ENCODE results near the gene TALDO1. TPM values are rescaled to one million over a fixed set of nuclear protein-coding genes. Genes with fewer than 3 reads are reported as not detected.

TALDO1 gene
- total RNA-seq (2014; rRNA removed; shearing (Covaris generic); ENCODE audit: low replicate concordance) = 1,239 and 1,416 TPM in 2 replicates

GRCh38 chr11:747158-748006, at the start of gene TALDO1:
Gene TALDO1, plus strand, starts transcription at chr11:747464. Its CDS starts 18 bp downstream, at chr11:747482.
- in situ Hi-C loops (cut with HindIII; ENCODE audit: low pct_unique_long_range_greater_than_20kb, low sequenced_read_pairs) = no loop called here

GRCh38 chr11:697811-698311, 49.4 kb upstream of the TALDO1 start:
- peak; percentile 63 for DNase-seq (ENCODE audit: low read depth)
- in situ Hi-C loops (cut with HindIII; ENCODE audit: low pct_unique_long_range_greater_than_20kb, low sequenced_read_pairs) = no loop called here

More at GRCh38 chr11:747158-748006, at the start of gene TALDO1:
- peak; percentile 87 for DNase-seq (ENCODE audit: low read depth)

GRCh38 chr11:698493-699115, 48.7 kb upstream of the TALDO1 start:
- in situ Hi-C loops (cut with HindIII; ENCODE audit: low pct_unique_long_range_greater_than_20kb, low sequenced_read_pairs) = no loop called here
- DNase-seq (ENCODE audit: low read depth) = no peak

DNA sequence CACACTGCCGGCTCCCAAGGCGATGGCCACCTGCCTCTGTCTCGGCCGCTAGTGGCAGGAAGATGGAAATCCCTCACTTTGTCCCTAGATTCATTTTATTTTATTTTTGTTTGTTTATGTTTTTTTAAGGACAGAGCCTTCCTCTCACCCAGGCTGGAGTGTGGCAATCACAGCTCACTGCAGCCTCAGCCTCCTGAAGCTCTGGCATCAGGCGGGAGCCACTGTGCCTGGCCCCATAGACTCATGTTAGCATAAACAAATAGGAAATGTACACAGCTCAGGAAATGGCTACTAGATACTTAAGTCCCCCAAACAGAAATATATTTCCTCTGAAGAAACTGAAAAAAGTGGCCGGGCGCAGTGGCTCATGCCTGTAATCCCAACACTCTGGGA, 48.2 kb upstream of the TALDO1 start:
- no peak for DNase-seq (ENCODE audit: low read depth)
- in situ Hi-C loops (cut with HindIII; ENCODE audit: low pct_unique_long_range_greater_than_20kb, low sequenced_read_pairs) = no loop called here

DNA sequence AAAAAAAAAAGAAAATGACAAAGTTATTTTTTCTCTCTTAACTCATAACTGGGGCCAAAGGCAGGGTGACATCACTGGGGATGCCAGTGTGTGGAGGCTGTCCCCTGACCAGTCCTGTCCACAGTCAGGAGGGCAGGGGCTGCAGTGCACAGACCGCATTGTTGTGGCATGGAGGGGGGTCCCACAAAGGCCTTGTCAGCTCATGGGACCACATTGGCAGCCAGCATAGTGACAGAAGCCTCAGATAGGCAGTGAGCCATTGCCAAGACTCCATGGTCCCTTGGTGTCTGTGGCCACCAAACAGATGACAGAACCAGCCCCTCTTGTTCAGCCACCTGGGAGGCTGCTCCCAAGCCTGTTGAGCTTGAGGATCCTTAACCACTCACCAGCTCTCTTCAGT, 47.5 kb upstream of the TALDO1 start:
- no peak for DNase-seq (ENCODE audit: low read depth)
- in situ Hi-C loops (cut with HindIII; ENCODE audit: low pct_unique_long_range_greater_than_20kb, low sequenced_read_pairs) = no loop called here

DNA sequence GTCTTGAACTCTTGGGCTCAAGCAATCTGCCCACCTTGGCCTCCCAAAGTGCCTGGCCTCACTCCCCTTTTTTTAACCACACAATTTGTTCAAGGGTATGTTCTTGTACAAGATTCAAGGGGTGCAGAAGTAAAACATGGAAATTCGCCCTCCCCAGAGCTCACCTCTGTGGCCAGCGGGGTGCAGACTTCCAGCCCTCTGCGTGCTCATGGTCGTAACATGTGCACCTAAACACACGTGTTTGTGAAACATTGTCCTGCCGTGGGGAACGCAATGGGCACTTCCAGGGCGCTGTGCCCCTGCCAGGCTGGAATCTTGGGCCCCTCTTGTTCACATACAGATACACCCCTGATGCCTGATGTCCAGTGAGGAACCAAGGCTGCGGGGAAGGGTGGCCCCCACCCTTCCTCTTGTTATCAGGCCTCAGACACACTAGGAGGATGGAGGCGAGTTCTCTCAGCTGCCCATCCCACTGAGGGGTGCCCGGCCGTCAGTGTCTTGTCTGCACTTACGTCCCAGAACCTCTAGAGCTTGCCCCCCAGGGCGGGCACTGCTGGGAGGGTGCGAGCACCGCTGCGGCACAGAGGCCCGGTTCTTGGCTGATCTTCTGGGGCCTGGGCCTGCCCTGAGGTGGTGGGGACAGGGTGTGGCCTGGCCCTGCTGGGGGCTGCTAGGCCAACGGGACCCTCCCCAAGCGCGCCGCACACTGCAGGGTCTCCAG, 45.4 kb upstream of the TALDO1 start:
- DNase-seq (ENCODE audit: low read depth) = no peak
- in situ Hi-C loops (cut with HindIII; ENCODE audit: low pct_unique_long_range_greater_than_20kb, low sequenced_read_pairs) = no loop called here

DNA sequence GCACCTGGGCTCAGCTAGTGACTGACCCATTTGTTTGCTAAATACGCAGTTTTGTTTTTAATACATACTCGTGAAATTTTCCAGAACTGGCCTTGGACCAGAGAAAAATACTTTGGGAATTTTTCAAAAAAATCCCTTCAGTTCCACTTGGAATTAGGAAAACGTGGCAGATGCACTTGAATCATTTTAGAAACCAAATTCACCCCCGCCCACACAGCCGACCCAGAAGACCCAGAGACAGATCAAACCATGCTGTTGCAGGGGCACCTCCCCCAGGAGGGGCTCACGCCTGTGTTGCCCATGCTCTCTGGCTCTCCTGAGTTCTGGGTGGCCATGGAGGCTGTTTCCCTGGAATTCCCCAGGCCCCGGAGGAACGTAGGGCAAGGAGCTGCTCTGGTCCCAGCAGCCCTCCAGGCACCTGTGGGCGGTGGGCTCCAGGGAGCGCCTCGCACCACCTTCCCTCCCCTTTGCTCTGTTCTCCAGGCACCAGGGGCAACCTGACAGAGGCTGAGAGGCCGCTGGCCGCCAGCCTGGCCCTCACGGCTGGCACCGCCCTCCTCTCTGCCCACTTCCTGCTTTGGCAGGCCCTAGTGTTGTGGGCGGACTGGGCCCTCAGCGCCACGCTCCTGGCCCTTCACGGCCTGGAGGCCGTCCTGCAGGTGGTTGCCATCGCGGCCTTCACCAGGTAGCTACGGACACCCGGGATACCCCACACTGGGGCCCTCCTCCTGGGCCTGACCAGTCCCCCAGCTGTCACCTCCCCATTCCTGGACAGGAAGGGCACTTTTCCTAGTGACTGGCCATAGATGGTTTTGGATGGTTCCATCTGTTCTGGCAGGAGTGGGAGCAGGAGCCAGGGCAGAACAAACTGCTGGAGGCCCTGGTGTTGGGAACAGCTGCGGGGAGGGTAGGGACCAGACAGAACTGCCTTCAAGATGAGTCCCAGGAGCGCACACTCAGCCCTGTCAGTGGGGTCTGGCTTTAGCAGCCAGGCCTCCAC, 44.5 kb upstream of the TALDO1 start:
- in situ Hi-C loops (cut with HindIII; ENCODE audit: low pct_unique_long_range_greater_than_20kb, low sequenced_read_pairs) = no loop called here
- DNase-seq (ENCODE audit: low read depth) = peak; percentile 40

DNA sequence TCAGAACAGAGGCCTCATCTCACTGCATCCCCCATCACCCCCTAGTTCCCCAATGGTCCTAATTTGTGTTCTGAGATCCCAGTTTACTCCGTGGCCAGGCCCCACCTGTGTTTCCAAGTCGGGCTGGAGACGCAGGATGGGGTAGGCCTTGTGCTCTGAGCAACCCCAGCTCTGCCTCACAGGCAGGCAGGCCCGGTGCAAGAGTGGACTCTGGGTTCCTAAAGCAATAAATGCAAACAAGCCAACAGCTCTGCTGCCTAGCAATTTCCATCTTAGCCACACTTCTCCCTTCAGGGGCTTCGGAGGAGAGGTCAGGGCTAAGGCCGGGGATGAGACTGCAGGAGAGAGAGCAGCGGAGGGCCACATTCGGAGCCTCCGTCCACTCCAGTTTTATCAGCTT, 43.8 kb upstream of the TALDO1 start:
- in situ Hi-C loops (cut with HindIII; ENCODE audit: low pct_unique_long_range_greater_than_20kb, low sequenced_read_pairs) = no loop called here
- DNase-seq (ENCODE audit: low read depth) = no peak

- in situ Hi-C loops (cut with HindIII; ENCODE audit: low pct_unique_long_range_greater_than_20kb, low sequenced_read_pairs) = no loop called here
- DNase-seq (ENCODE audit: low read depth) = no peak
Measured at GRCh38 chr11:704228-704674, 43.0 kb upstream of the TALDO1 start.

DNA sequence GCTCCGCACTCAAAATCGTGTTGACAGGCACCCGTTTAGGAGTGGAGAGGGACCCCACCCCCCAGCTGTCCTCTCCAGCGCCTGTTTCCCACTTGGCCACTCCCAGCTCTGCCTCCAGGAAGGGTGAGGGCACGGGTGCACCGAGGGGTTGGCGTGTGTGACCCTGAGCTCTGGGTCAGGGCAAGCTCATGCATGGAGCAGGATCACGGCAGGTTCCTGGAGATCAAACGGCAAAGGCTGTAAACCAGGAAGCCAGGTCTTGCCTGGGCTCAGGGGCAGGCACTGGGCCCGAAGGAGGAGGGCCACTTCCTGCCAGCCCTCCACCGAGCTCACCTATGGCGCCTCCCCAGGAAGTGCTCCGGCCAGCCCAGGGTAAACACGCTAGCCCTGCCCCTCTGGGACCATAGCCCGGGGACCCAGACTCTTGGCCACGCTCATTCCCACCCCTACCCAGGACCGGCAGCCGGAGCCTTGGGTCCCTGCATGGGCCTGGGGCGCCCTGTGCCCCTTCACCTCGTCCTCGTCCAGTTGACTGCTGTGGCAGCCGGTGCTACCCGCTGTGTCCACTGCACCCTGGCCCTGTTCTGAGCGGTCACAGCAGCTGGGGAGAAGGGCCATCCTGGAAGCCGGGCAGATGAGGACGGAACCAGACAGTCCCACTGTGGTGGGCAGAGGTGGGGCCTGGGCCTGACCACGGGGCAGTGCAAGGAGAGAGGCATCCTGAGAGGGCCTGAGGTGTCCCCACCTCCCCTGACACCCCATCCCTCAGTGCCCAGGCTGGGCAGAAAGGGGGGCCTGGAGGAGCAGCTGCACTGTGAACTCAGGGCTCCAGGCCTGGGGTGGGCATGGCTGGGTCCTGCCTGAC, 42.3 kb upstream of the TALDO1 start:
- DNase-seq (ENCODE audit: low read depth) = peak; percentile 69
- in situ Hi-C loops (cut with HindIII; ENCODE audit: low pct_unique_long_range_greater_than_20kb, low sequenced_read_pairs) = no loop called here

GRCh38 chr11:705646-706438, 41.4 kb upstream of the TALDO1 start, which contains the start of gene EPS8L2:
Gene EPS8L2, plus strand, starts transcription at chr11:706231. Its CDS starts 3,177 bp downstream, at chr11:709408.
- DNase-seq (ENCODE audit: low read depth) = peak; percentile 48
- in situ Hi-C loops (cut with HindIII; ENCODE audit: low pct_unique_long_range_greater_than_20kb, low sequenced_read_pairs) = no loop called here

DNA sequence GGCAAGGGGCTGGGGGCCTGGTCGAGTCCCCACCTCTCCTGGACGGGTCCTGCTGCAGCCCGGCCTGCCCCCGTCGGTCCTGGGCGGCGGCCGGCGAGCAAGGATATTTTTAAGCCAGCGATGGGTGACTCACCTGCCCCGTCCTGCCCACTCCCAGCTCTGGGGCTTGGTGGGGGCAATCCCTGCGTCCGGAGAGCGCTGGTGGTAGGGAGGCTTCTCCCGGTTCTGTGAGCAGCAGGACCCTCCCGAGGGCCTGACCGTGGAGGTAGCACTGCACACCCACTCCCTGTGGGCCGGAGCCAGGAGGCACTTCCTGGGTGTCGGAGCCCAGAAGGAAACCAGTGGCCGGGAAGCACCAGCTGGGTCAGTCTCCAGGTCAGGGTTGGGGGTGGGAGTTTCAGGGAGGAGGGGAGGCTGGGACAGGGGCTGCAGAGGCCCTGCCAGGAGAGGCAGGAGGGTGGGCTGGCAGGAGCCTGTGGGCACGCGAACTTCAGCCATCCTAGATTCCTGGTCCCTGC, 40.8 kb upstream of the TALDO1 start:
- no peak for DNase-seq (ENCODE audit: low read depth)
- in situ Hi-C loops (cut with HindIII; ENCODE audit: low pct_unique_long_range_greater_than_20kb, low sequenced_read_pairs) = no loop called here

- peak; percentile 89 for DNase-seq (ENCODE audit: low read depth)
- in situ Hi-C loops (cut with HindIII; ENCODE audit: low pct_unique_long_range_greater_than_20kb, low sequenced_read_pairs) = no loop called here
Measured at GRCh38 chr11:706957-707816, 40.1 kb upstream of the TALDO1 start.

GRCh38 chr11:707817-708420, 39.3 kb upstream of the TALDO1 start:
- in situ Hi-C loops (cut with HindIII; ENCODE audit: low pct_unique_long_range_greater_than_20kb, low sequenced_read_pairs) = no loop called here
- DNase-seq (ENCODE audit: low read depth) = peak; percentile 76

GRCh38 chr11:708511-708910, 38.8 kb upstream of the TALDO1 start:
- in situ Hi-C loops (cut with HindIII; ENCODE audit: low pct_unique_long_range_greater_than_20kb, low sequenced_read_pairs) = no loop called here
- no peak for DNase-seq (ENCODE audit: low read depth)

Measured in Caki2 (cell line).